HG02610 (cell line): ENCODE data around the gene ALKBH5.

ENCODE experiments used
- ATAC-seq: cut with Tn5 transposase; IDR thresholded peaks from one replicate; pipeline ENCODE4 v1.9.1; 2021; ENCODE audit warnings: mild to moderate bottlenecking, moderate library complexity; ENCODE audit not compliant: unreplicated experiment

Gene ALKBH5

GRCh38 chr17:18184143-18185031 is 759 bp downstream of the ALKBH5 start:
- no peak for ATAC-seq

- no peak for ATAC-seq
Measured at GRCh38 chr17:18185391-18185790, 1.8 kb downstream of the ALKBH5 start.

GRCh38 chr17:18185832-18186626 is 2.4 kb downstream of the ALKBH5 start:
- ATAC-seq = no peak

- no peak for ATAC-seq
Measured at GRCh38 chr17:18186627-18186982, 3.0 kb downstream of the ALKBH5 start.

- ATAC-seq = no peak
Measured at GRCh38 chr17:18187226-18187625, 3.6 kb downstream of the ALKBH5 start.

- no peak for ATAC-seq
Measured at GRCh38 chr17:18187821-18188761, 4.5 kb downstream of the ALKBH5 start.

- no peak for ATAC-seq
Measured at GRCh38 chr17:18190628-18191235, 7.1 kb downstream of the ALKBH5 start.

- no peak for ATAC-seq
Measured at GRCh38 chr17:18191236-18191667, 7.6 kb downstream of the ALKBH5 start.

GRCh38 chr17:18191967-18192366 is 8.3 kb downstream of the ALKBH5 start:
- ATAC-seq = no peak

- ATAC-seq = no peak
Measured at GRCh38 chr17:18194394-18194793, 10.8 kb downstream of the ALKBH5 start.

GRCh38 chr17:18194804-18195203 is 11.2 kb downstream of the ALKBH5 start:
- no peak for ATAC-seq

GRCh38 chr17:18195246-18195645 is 11.6 kb downstream of the ALKBH5 start:
- no peak for ATAC-seq

- ATAC-seq = no peak
Measured at GRCh38 chr17:18197535-18198194, 14.0 kb downstream of the ALKBH5 start.

- ATAC-seq = no peak
Measured at GRCh38 chr17:18198530-18198929, 14.9 kb downstream of the ALKBH5 start.

GRCh38 chr17:18201108-18201507 is 17.5 kb downstream of the ALKBH5 start:
- ATAC-seq = no peak

- ATAC-seq = no peak
Measured at GRCh38 chr17:18203308-18203707, 19.7 kb downstream of the ALKBH5 start.

GRCh38 chr17:18205861-18206260 is 22.2 kb downstream of the ALKBH5 start:
- no peak for ATAC-seq

GRCh38 chr17:18206962-18207361 is 23.3 kb downstream of the ALKBH5 start:
- ATAC-seq = no peak

- no peak for ATAC-seq
Measured at GRCh38 chr17:18208092-18208491, 24.5 kb downstream of the ALKBH5 start.
